Hepatocyte (in vitro differentiated cells): ENCODE results near the gene QRICH1.

Source experiments
- CTCF ChIP-seq: fragments of 200-600 bp; sonication (generic); IDR thresholded peaks from 2 replicates; pipeline ENCODE4 v1.5.1; 2016; ENCODE audit warnings: antibody characterized with exemption, mild to moderate bottlenecking; ENCODE audit not compliant: poor library complexity
- EZH2 ChIP-seq: fragments of 200-600 bp; sonication (generic); IDR thresholded peaks from 2 replicates; pipeline ENCODE4 v1.6.1; 2016; ENCODE audit warnings: antibody characterized with exemption, mild to moderate bottlenecking, borderline replicate concordance
- EZH2phosphoT487 ChIP-seq: fragments of 200-600 bp; sonication (generic); IDR thresholded peaks from one replicate; pipeline ENCODE4 v1.6.1; 2018; ENCODE audit warnings: antibody characterized with exemption, mild to moderate bottlenecking, low read depth, moderate library complexity; ENCODE audit not compliant: unreplicated experiment, severe bottlenecking

GRCh38 chr3:49023775-49024174 is 70.1 kb downstream of the QRICH1 start:
- no peak for TF ChIP-seq CTCF
- TF ChIP-seq EZH2, result no peak
- TF ChIP-seq EZH2phosphoT487, result no peak
